Natural killer cell (primary cell): ENCODE measurements around the gene PDE6A. TPM values are rescaled to one million over a fixed set of nuclear protein-coding genes. Genes with fewer than 3 reads are reported as not detected.

Experiments used
- ATAC-seq, 3 donors: fragments of 150-1000 bp in 2 of 3; fragments of 200-7000 bp in 1 of 3; cut with Tn5 transposase; 1 replicate in 1 of 3; 2 replicates in 2 of 3; pipeline ENCODE4 v1.10.0; 2021; ENCODE audit warnings: mild to moderate bottlenecking in 2 of 3, moderate library complexity in 2 of 3
- DNase-seq, 2 donors: peaks; one replicate each; pipeline versions ENCODE4 v3.0.0 to v3.0.0-alpha.2; 2013 to 2021; ENCODE audit warnings: mixed read lengths in 1 of 2
- H3K27ac ChIP-seq: one replicate; pipeline ENCODE4 v1.5.1; 2013; ENCODE audit warnings: mild to moderate bottlenecking, low read length
- H3K27me3 ChIP-seq: one replicate; pipeline ENCODE4 v1.6.1; 2013; ENCODE audit warnings: low read length; ENCODE audit not compliant: control insufficient read depth, insufficient read depth
- H3K36me3 ChIP-seq: one replicate; pipeline ENCODE4 v1.6.1; 2013; ENCODE audit warnings: low read length; ENCODE audit not compliant: control insufficient read depth, insufficient read depth
- H3K4me1 ChIP-seq: one replicate; pipeline ENCODE4 v1.6.1; 2013; ENCODE audit warnings: low read length; ENCODE audit not compliant: control insufficient read depth, insufficient read depth
- H3K4me3 ChIP-seq: one replicate; pipeline ENCODE4 v1.5.1; 2013; ENCODE audit warnings: low read length
- H3K9me3 ChIP-seq: one replicate; pipeline ENCODE4 v1.6.1; 2013; ENCODE audit warnings: low read length; ENCODE audit not compliant: control insufficient read depth, insufficient read depth
- H3K27ac Mint-ChIP-seq, 2 donors: one replicate each; pipeline ENCODE4 v1.8.0; 2022; ENCODE audit warnings: mild to moderate bottlenecking in 2 of 2, mixed read lengths in 2 of 2, moderate library complexity in 1 of 2
- H3K27me3 Mint-ChIP-seq, 2 donors: one replicate each; pipeline ENCODE4 v1.8.0; 2022; ENCODE audit warnings: low read depth in 2 of 2, mixed read lengths in 2 of 2
- H3K36me3 Mint-ChIP-seq: one replicate; pipeline ENCODE4 v1.8.0; 2022; ENCODE audit warnings: mixed read lengths
- H3K4me1 Mint-ChIP-seq, 2 donors: one replicate each; pipeline ENCODE4 v1.8.0; 2022; ENCODE audit warnings: mixed read lengths in 2 of 2
- H3K4me3 Mint-ChIP-seq: one replicate; pipeline ENCODE4 v1.8.0; 2022; ENCODE audit warnings: mild to moderate bottlenecking, moderate library complexity, mixed read lengths
- H3K9me3 Mint-ChIP-seq, 2 donors: one replicate each; pipeline ENCODE4 v1.8.0; 2022; ENCODE audit warnings: mixed read lengths in 2 of 2
- WGBS: methylation state at CpG from one replicate; pipeline ENCODE4 v1.1.7; 2013; ENCODE audit warnings: missing lambda C conversion rate; ENCODE audit not compliant: insufficient coverage; 5-methylcytosine and 5-hydroxymethylcytosine counted together
- intact Hi-C: fragments of 100-400 bp; cut with micrococcal nuclease; formaldehyde crosslinking; loops from one replicate; pipeline ENCODE4 v1.14.2; 2022
- total RNA-seq, 4 donors: library from RNA; stranded (reverse); fragments of 120-200 nt in 1 of 4; gene quantifications; one replicate each; pipeline versions ENCODE4 v1.2.3 to v1.2.4, GENCODE V29; 2013 to 2022
- TF ChIP-seq, protein P1 (sequence below): fragments of 200-600 bp; IDR thresholded peaks from one replicate; pipeline ENCODE4 v1.8.0; 2022; ENCODE audit warnings: antibody characterized with exemption

The PDE6A gene
- total RNA-seq, 3 donors from 2014 or later (not counting 1 experiment from before 2014, with no cell fraction given), result not detected

DNA sequence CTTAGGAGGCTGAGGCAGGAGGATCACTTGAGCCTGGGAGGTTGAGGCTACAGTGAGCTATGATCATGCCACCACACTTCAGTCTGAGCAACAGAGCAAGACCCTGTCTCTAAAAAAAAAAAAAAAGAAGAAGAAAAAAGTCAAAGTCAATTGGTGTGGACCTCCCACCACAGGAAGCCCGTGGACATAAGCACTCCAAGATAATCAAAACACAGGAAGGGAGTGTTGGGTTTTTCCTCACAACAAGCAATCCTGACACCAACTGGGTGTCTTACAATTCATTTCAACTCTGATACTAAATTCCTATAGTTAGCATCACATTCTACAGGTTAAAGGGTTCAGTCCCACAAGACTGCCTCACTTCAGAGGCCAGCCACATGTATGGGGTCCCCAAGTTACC, 70.7 kb downstream of the PDE6A start:
- no peak for ATAC-seq
- 29% methylated on average over 1 of the region's 1 CpG for WGBS
- no peaks in the 10 kb centered on the region for H3K27me3 ChIP-seq
- no peaks in the 10 kb centered on the region for H3K4me1 ChIP-seq
- H3K27me3 Mint-ChIP-seq, result peaks cover 8 to 12% of the 10 kb centered on the region in 2 donors
- no peak overlapping the region for H3K4me3 ChIP-seq
- H3K9me3 Mint-ChIP-seq, result no peaks in the 10 kb centered on the region
- no peak overlapping the region for H3K4me3 Mint-ChIP-seq
- H3K27ac ChIP-seq, result no peak overlapping the region
- no peaks in the 10 kb centered on the region for H3K9me3 ChIP-seq
- H3K27ac Mint-ChIP-seq, result no peak overlapping the region
- no peak for DNase-seq
- no peaks in the 10 kb centered on the region for H3K36me3 Mint-ChIP-seq
- TF ChIP-seq, protein P1, sequence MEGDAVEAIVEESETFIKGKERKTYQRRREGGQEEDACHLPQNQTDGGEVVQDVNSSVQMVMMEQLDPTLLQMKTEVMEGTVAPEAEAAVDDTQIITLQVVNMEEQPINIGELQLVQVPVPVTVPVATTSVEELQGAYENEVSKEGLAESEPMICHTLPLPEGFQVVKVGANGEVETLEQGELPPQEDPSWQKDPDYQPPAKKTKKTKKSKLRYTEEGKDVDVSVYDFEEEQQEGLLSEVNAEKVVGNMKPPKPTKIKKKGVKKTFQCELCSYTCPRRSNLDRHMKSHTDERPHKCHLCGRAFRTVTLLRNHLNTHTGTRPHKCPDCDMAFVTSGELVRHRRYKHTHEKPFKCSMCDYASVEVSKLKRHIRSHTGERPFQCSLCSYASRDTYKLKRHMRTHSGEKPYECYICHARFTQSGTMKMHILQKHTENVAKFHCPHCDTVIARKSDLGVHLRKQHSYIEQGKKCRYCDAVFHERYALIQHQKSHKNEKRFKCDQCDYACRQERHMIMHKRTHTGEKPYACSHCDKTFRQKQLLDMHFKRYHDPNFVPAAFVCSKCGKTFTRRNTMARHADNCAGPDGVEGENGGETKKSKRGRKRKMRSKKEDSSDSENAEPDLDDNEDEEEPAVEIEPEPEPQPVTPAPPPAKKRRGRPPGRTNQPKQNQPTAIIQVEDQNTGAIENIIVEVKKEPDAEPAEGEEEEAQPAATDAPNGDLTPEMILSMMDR, result no peak
- intact Hi-C loops, result no loop called here
- H3K36me3 ChIP-seq, result no peaks in the 10 kb centered on the region
- no peaks in the 10 kb centered on the region for H3K4me1 Mint-ChIP-seq

DNA sequence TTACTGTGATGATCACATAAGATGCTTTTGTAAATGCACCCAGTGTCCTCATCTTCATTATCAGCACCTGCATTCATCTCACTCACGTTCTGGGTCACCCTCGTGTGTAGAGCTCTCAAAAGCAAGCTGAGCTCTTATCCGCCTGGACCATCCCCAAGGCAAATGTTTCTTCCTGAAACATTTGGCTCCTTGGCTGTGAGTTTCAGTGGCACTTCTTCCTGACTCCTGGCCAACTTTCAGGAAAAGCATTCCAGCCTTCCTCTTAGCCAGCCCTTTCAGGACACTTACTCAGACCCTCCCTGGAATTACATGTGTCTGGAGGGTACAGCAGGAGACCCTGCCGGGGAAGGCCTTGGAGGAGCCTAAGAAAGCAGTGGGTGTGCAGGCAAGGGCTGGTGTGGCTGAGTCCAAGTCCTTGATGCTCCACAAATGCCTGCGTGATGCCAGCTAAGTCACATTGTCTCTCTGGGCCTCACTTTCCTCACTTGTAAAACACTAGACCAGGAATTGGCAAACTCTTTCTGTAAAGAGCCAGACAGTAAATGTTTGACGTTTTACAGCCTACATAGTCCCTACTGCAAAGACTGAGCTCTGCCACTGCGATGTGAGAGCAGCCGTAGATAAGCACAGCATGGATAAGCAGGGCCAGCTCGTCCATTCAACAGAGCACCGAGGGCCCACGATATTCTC, 72.1 kb downstream of the PDE6A start:
- peaks cover 8 to 12% of the 10 kb centered on the region in 2 donors for H3K27me3 Mint-ChIP-seq
- DNase-seq (no peak), ATAC-seq (no peak)
- Histone ChIP-seq H3K4me1 (no peaks in the 10 kb centered on the region), H3K4me3 (no peak overlapping the region), H3K36me3 (no peaks in the 10 kb centered on the region), H3K9me3 (no peaks in the 10 kb centered on the region), H3K27me3 (no peaks in the 10 kb centered on the region), H3K27ac (no peak overlapping the region)
- WGBS, result 93% methylated on average over 11 of the region's 11 CpGs
- TF ChIP-seq, protein P1, result no peak
- no peaks in the 10 kb centered on the region for H3K36me3 Mint-ChIP-seq
- no peaks in the 10 kb centered on the region for H3K4me1 Mint-ChIP-seq
- intact Hi-C loops, result no loop called here
- no peak overlapping the region for H3K4me3 Mint-ChIP-seq
- no peaks in the 10 kb centered on the region for H3K9me3 Mint-ChIP-seq
- H3K27ac Mint-ChIP-seq, result no peak overlapping the region

DNA sequence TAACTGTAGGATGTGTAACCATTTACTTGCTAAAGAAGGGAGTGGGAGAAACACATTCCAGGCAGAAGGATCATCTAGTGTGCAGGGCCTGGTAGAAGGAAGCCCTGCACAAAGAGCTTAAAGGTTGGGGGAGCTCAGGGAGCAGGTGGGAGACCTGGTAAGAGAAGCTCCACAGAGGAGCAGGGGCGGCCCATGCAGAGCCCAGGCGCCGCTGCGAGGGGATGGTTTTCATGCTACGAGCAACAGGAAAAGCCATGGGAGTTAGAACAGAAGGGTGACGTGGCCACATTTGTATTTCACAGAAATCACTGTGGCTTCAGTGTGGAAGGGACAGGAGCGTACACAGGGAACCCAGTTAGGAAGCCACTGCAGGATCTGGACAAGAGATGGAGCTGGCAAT, 73.1 kb downstream of the PDE6A start:
- H3K36me3 Mint-ChIP-seq, result no peaks in the 10 kb centered on the region
- Histone ChIP-seq H3K4me1 (no peaks in the 10 kb centered on the region), H3K36me3 (no peaks in the 10 kb centered on the region), H3K27ac (no peak overlapping the region), H3K4me3 (no peak overlapping the region), H3K9me3 (no peaks in the 10 kb centered on the region), H3K27me3 (no peaks in the 10 kb centered on the region)
- DNase-seq (no peak), ATAC-seq (no peak)
- no peak overlapping the region for H3K4me3 Mint-ChIP-seq
- H3K4me1 Mint-ChIP-seq, result no peaks in the 10 kb centered on the region
- no peak overlapping the region for H3K27ac Mint-ChIP-seq
- 91% methylated on average over 7 of the region's 7 CpGs for WGBS
- TF ChIP-seq, protein P1, result no peak
- intact Hi-C loops, result no loop called here
- H3K9me3 Mint-ChIP-seq, result no peaks in the 10 kb centered on the region
- H3K27me3 Mint-ChIP-seq, result peaks cover 2 to 8% of the 10 kb centered on the region in 2 donors

DNA sequence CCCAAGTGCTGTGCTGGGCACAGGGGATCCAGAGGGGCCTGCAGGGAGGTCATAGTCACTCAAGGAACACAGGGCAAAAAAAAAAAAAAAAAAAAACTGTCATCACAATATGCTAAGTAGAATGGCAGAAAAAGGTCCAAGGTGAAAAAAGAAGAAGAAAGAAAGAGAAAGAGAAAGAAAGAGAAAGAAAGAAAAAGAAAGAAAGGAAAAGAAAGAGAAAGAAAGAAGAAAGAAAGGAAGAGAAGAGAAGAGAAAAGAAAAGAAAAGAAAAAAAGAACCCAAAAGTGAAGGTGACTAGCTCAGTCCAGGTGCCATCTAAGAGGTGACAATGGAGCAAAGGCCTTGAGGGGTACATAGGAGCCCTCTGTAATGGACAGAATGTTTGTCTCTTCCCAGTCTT, 73.9 kb downstream of the PDE6A start:
- Histone ChIP-seq H3K4me1 (no peaks in the 10 kb centered on the region), H3K9me3 (no peaks in the 10 kb centered on the region), H3K4me3 (no peak overlapping the region), H3K27me3 (no peaks in the 10 kb centered on the region), H3K36me3 (no peaks in the 10 kb centered on the region), H3K27ac (no peak overlapping the region)
- no peak overlapping the region for H3K27ac Mint-ChIP-seq
- DNase-seq (no peak), ATAC-seq (no peak)
- no peaks in the 10 kb centered on the region for H3K9me3 Mint-ChIP-seq
- intact Hi-C loops, result no loop called here
- no peaks in the 10 kb centered on the region for H3K4me1 Mint-ChIP-seq
- TF ChIP-seq, protein P1, result no peak
- H3K4me3 Mint-ChIP-seq, result no peak overlapping the region
- no peaks in the 10 kb centered on the region for H3K36me3 Mint-ChIP-seq
- peaks cover 0 to 7% of the 10 kb centered on the region in 2 donors for H3K27me3 Mint-ChIP-seq
